Activated naive CD8-positive, alpha-beta T cell treated with anti-CD3 and anti-CD28 coated beads, Interleukin-2, amount 50 U/mL, for 24 hours (primary cell): ENCODE measurements around the gene C10orf105.
A peak's percentile ranks its signal among the peaks of the same experiment; 100 is the strongest.

Experiments
- ATAC-seq: fragments of 150-1000 bp; cut with Tn5 transposase; one replicate; pipeline ENCODE4 v1.10.0; 2021
- DNase-seq: peaks from one replicate; pipeline ENCODE4 v3.0.0; 2021
- H3K27ac Mint-ChIP-seq: one replicate; pipeline ENCODE4 v1.8.0; 2021; ENCODE audit warnings: mild to moderate bottlenecking, mixed read lengths
- H3K27me3 Mint-ChIP-seq: one replicate; pipeline ENCODE4 v1.8.0; 2021; ENCODE audit warnings: mixed read lengths
- H3K36me3 Mint-ChIP-seq: one replicate; pipeline ENCODE4 v1.8.0; 2021; ENCODE audit warnings: low read depth, mixed read lengths
- H3K4me1 Mint-ChIP-seq: one replicate; pipeline ENCODE4 v1.8.0; 2021; ENCODE audit warnings: mixed read lengths
- H3K4me3 Mint-ChIP-seq: one replicate; pipeline ENCODE4 v1.8.0; 2021; ENCODE audit warnings: mild to moderate bottlenecking, moderate library complexity, mixed read lengths
- H3K9me3 Mint-ChIP-seq: one replicate; pipeline ENCODE4 v1.8.0; 2021; ENCODE audit warnings: mixed read lengths

Gene C10orf105

GRCh38 chr10:71708897-71709882 lies 10.4 kb downstream of the C10orf105 start:
- Mint-ChIP-seq H3K4me3 (no peak overlapping the region), H3K36me3 (no peaks in the 10 kb centered on the region), H3K27ac (no peak overlapping the region), H3K9me3 (no peaks in the 10 kb centered on the region), H3K27me3 (no peaks in the 10 kb centered on the region), H3K4me1 (peaks cover 49% of the 10 kb centered on the region)
- ATAC-seq = no peak
- DNase-seq = no peak

- no peaks in the 10 kb centered on the region for H3K27me3 Mint-ChIP-seq
- peak; percentile 25 for ATAC-seq
- H3K27ac Mint-ChIP-seq = no peak overlapping the region
- H3K4me1 Mint-ChIP-seq = peaks cover 40% of the 10 kb centered on the region
- H3K36me3 Mint-ChIP-seq = no peaks in the 10 kb centered on the region
- no peaks in the 10 kb centered on the region for H3K9me3 Mint-ChIP-seq
- DNase-seq = peak; percentile 82
- no peak overlapping the region for H3K4me3 Mint-ChIP-seq
These were observed 11.3 kb downstream of the C10orf105 start for GRCh38 chr10:71708301-71708703.

- no peak overlapping the region for H3K27ac Mint-ChIP-seq
- peaks cover 2% of the 10 kb centered on the region for H3K27me3 Mint-ChIP-seq
- H3K9me3 Mint-ChIP-seq = no peaks in the 10 kb centered on the region
- peaks cover 31% of the 10 kb centered on the region for H3K4me1 Mint-ChIP-seq
- no peak overlapping the region for H3K4me3 Mint-ChIP-seq
- DNase-seq (no peak), ATAC-seq (no peak)
- no peaks in the 10 kb centered on the region for H3K36me3 Mint-ChIP-seq
These were observed 12.3 kb downstream of the C10orf105 start for GRCh38 chr10:71707240-71707789.

- no peak for ATAC-seq
These were observed 13.1 kb downstream of the C10orf105 start for GRCh38 chr10:71706216-71707121.

GRCh38 chr10:71705582-71705981 lies 14.0 kb downstream of the C10orf105 start:
- DNase-seq (no peak), ATAC-seq (no peak)
- Mint-ChIP-seq H3K9me3 (no peaks in the 10 kb centered on the region), H3K27ac (no peak overlapping the region), H3K27me3 (peaks cover 2% of the 10 kb centered on the region), H3K36me3 (no peaks in the 10 kb centered on the region), H3K4me3 (no peak overlapping the region), H3K4me1 (peaks cover 23% of the 10 kb centered on the region)

More at GRCh38 chr10:71706216-71707121, 13.1 kb downstream of the C10orf105 start:
- no peaks in the 10 kb centered on the region for H3K9me3 Mint-ChIP-seq
- H3K36me3 Mint-ChIP-seq = no peaks in the 10 kb centered on the region
- H3K4me1 Mint-ChIP-seq = peaks cover 22% of the 10 kb centered on the region
- no peak overlapping the region for H3K27ac Mint-ChIP-seq
- peaks cover 2% of the 10 kb centered on the region for H3K27me3 Mint-ChIP-seq
- H3K4me3 Mint-ChIP-seq = no peak overlapping the region
- no peak for DNase-seq

GRCh38 chr10:71704816-71705215 lies 14.8 kb downstream of the C10orf105 start:
- H3K36me3 Mint-ChIP-seq = no peaks in the 10 kb centered on the region
- no peak for ATAC-seq

GRCh38 chr10:71703577-71703976 lies 16.0 kb downstream of the C10orf105 start:
- no peaks in the 10 kb centered on the region for H3K36me3 Mint-ChIP-seq
- no peak overlapping the region for H3K27ac Mint-ChIP-seq
- DNase-seq (no peak), ATAC-seq (no peak)
- peaks cover 2% of the 10 kb centered on the region for H3K27me3 Mint-ChIP-seq
- H3K9me3 Mint-ChIP-seq = no peaks in the 10 kb centered on the region
- H3K4me3 Mint-ChIP-seq = no peak overlapping the region
- H3K4me1 Mint-ChIP-seq = peaks cover 26% of the 10 kb centered on the region

More at GRCh38 chr10:71704816-71705215, 14.8 kb downstream of the C10orf105 start:
- Mint-ChIP-seq H3K27ac (no peak overlapping the region), H3K4me1 (peaks cover 23% of the 10 kb centered on the region), H3K4me3 (no peak overlapping the region), H3K27me3 (peaks cover 2% of the 10 kb centered on the region), H3K9me3 (no peaks in the 10 kb centered on the region)
- no peak for DNase-seq

- H3K4me1 Mint-ChIP-seq = peaks cover 32% of the 10 kb centered on the region
- no peak for DNase-seq
- no peak for ATAC-seq
- no peaks in the 10 kb centered on the region for H3K36me3 Mint-ChIP-seq
- no peak overlapping the region for H3K27ac Mint-ChIP-seq
- H3K27me3 Mint-ChIP-seq = peaks cover 2% of the 10 kb centered on the region
- H3K4me3 Mint-ChIP-seq = no peak overlapping the region
- no peaks in the 10 kb centered on the region for H3K9me3 Mint-ChIP-seq
These were observed 18.0 kb downstream of the C10orf105 start for GRCh38 chr10:71701496-71702132.

- H3K36me3 Mint-ChIP-seq = no peaks in the 10 kb centered on the region
- H3K9me3 Mint-ChIP-seq = no peaks in the 10 kb centered on the region
- ATAC-seq (no peak), DNase-seq (no peak)
- peaks cover 2% of the 10 kb centered on the region for H3K27me3 Mint-ChIP-seq
- H3K4me3 Mint-ChIP-seq = no peak overlapping the region
- H3K27ac Mint-ChIP-seq = no peak overlapping the region
- H3K4me1 Mint-ChIP-seq = peaks cover 37% of the 10 kb centered on the region
These were observed 18.7 kb downstream of the C10orf105 start for GRCh38 chr10:71700731-71701368.

GRCh38 chr10:71698737-71699136 lies 20.8 kb downstream of the C10orf105 start:
- H3K9me3 Mint-ChIP-seq = no peaks in the 10 kb centered on the region
- H3K36me3 Mint-ChIP-seq = no peaks in the 10 kb centered on the region
- ATAC-seq (peak; percentile 6), DNase-seq (no peak)
- peaks cover 54% of the 10 kb centered on the region for H3K4me1 Mint-ChIP-seq
- peak overlapping the region; percentile 81 for H3K27ac Mint-ChIP-seq
- H3K4me3 Mint-ChIP-seq = peak overlapping the region; percentile 46
- peaks cover 2% of the 10 kb centered on the region for H3K27me3 Mint-ChIP-seq

- peak; percentile 78 for DNase-seq
- H3K4me3 Mint-ChIP-seq = peak overlapping the region; percentile 46
- H3K36me3 Mint-ChIP-seq = no peaks in the 10 kb centered on the region
- H3K4me1 Mint-ChIP-seq = peaks cover 58% of the 10 kb centered on the region
- peaks cover 2% of the 10 kb centered on the region for H3K27me3 Mint-ChIP-seq
- peak; percentile 71 for ATAC-seq
- H3K27ac Mint-ChIP-seq = peak overlapping the region; percentile 81
- no peaks in the 10 kb centered on the region for H3K9me3 Mint-ChIP-seq
These were observed 21.5 kb downstream of the C10orf105 start for GRCh38 chr10:71697938-71698709.

GRCh38 chr10:71696628-71697326 lies 22.8 kb downstream of the C10orf105 start:
- no peaks in the 10 kb centered on the region for H3K36me3 Mint-ChIP-seq
- no peak for ATAC-seq
- no peaks in the 10 kb centered on the region for H3K9me3 Mint-ChIP-seq
- peak; percentile 81 for DNase-seq
- no peaks in the 10 kb centered on the region for H3K27me3 Mint-ChIP-seq
- peaks cover 58% of the 10 kb centered on the region for H3K4me1 Mint-ChIP-seq
- H3K27ac Mint-ChIP-seq = no peak overlapping the region
- H3K4me3 Mint-ChIP-seq = no peak overlapping the region
